MM.1S (cell line): Measurements from ENCODE around the gene TMEM9.

ENCODE experiments used
- DNase-seq: peaks from one replicate; pipeline ENCODE4 v3.0.0-alpha.2; 2015
- H2AFZ ChIP-seq: fragments of 300-600 bp; sonication (generic); 2 replicates; pipeline ENCODE4 v1.6.0; 2016; ENCODE audit warnings: antibody characterized with exemption, low read length
- H3F3A ChIP-seq: fragments of 300-600 bp; sonication (generic); 2 replicates; pipeline ENCODE4 v1.6.1; 2016; ENCODE audit warnings: mild to moderate bottlenecking, antibody characterized with exemption, low read length, moderate library complexity, mixed read lengths; ENCODE audit not compliant: insufficient read depth
- H3K27ac ChIP-seq: fragments of 300-600 bp; sonication (generic); 2 replicates; pipeline ENCODE4 v1.5.1; 2016; ENCODE audit warnings: mild to moderate bottlenecking, low read length
- H3K27me3 ChIP-seq: fragments of 300-600 bp; sonication (generic); replicated peaks from 2 replicates; pipeline ENCODE4 v1.6.0; 2016; ENCODE audit warnings: low read length; ENCODE audit not compliant: insufficient read depth
- H3K36me3 ChIP-seq: fragments of 300-600 bp; sonication (generic); replicated peaks from 2 replicates; pipeline ENCODE4 v1.6.1; 2016; ENCODE audit warnings: mild to moderate bottlenecking, low read length, mixed read lengths; ENCODE audit not compliant: insufficient read depth
- H3K4me1 ChIP-seq: fragments of 300-600 bp; sonication (generic); 2 replicates; pipeline ENCODE4 v1.6.1; 2016; ENCODE audit warnings: low read length, mixed read lengths
- H3K4me2 ChIP-seq: fragments of 300-600 bp; sonication (generic); 2 replicates; pipeline ENCODE4 v1.6.0; 2016; ENCODE audit warnings: low read depth, low read length
- H3K4me3 ChIP-seq: fragments of 300-600 bp; sonication (generic); 2 replicates; pipeline ENCODE4 v1.5.1; 2016; ENCODE audit warnings: low read length, mixed read lengths
- H3K79me2 ChIP-seq: fragments of 300-600 bp; sonication (generic); 2 replicates; pipeline ENCODE4 v1.6.1; 2016; ENCODE audit warnings: mixed run types, low read length, mixed read lengths
- H3K9ac ChIP-seq: fragments of 300-600 bp; sonication (generic); 2 replicates; pipeline ENCODE4 v1.6.1; 2016; ENCODE audit warnings: low read length, mixed read lengths
- H3K9me2 ChIP-seq: fragments of 300-600 bp; sonication (generic); replicated peaks from 2 replicates; pipeline ENCODE4 v1.6.1; 2016; ENCODE audit warnings: mild to moderate bottlenecking, low read length, mixed read lengths; ENCODE audit not compliant: insufficient read depth
- H3K9me3 ChIP-seq: fragments of 300-600 bp; sonication (generic); replicated peaks from 2 replicates; pipeline ENCODE4 v1.6.1; 2016; ENCODE audit warnings: mild to moderate bottlenecking, low read length, mixed read lengths; ENCODE audit not compliant: insufficient read depth
- H4K20me1 ChIP-seq: fragments of 300-600 bp; sonication (generic); 2 replicates; pipeline ENCODE4 v1.6.1; 2016; ENCODE audit warnings: mild to moderate bottlenecking, low read length, moderate library complexity, mixed read lengths; ENCODE audit not compliant: insufficient read depth
- CTCF ChIP-seq: fragments of 300-600 bp; sonication (generic); IDR thresholded peaks from 2 replicates; pipeline ENCODE4 v1.5.1; 2016; ENCODE audit warnings: antibody characterized with exemption, low read length, mixed read lengths
- EZH2 ChIP-seq: fragments of 300-600 bp; sonication (generic); optimal IDR thresholded peaks from 2 replicates; pipeline ENCODE3; 2017; ENCODE audit warnings: low read depth, mild to moderate bottlenecking, antibody characterized with exemption, low read length, mixed read lengths
- EZH2phosphoT487 ChIP-seq: fragments of 300-600 bp; sonication (generic); IDR thresholded peaks from 2 replicates; pipeline ENCODE4 v1.6.1; 2018; ENCODE audit warnings: antibody characterized with exemption, low read length

Gene TMEM9

GRCh38 chr1:201154389-201155165, at the start of gene TMEM9:
TMEM9 (minus strand) TSS chr1:201154474; CDS start chr1:201153923, 551 bp downstream.
- Histone ChIP-seq H3K79me2 (peaks cover 9% of the 10 kb centered on the region), H3K27me3 (no peaks in the 10 kb centered on the region), H3F3A (no peaks in the 10 kb centered on the region), H3K36me3 (no peaks in the 10 kb centered on the region), H3K27ac (no peak within 1 kb of the TSS), H3K4me2 (peak within 1 kb of the TSS; percentile 96), H3K4me1 (peaks cover 7% of the 10 kb centered on the region; the same call in 1 of the 2 replicates), H2AFZ (peak within 1 kb of the TSS; percentile 70), H3K9me3 (no peaks in the 10 kb centered on the region), H3K9me2 (no peaks in the 10 kb centered on the region), H3K4me3 (peak within 1 kb of the TSS; percentile 92), H3K9ac (peak within 1 kb of the TSS; percentile 72), H4K20me1 (no peaks in the 10 kb centered on the region)
- TF ChIP-seq EZH2phosphoT487 (no peak), CTCF (no peak), EZH2 (no peak)
- peak; percentile 99 for DNase-seq

DNA sequence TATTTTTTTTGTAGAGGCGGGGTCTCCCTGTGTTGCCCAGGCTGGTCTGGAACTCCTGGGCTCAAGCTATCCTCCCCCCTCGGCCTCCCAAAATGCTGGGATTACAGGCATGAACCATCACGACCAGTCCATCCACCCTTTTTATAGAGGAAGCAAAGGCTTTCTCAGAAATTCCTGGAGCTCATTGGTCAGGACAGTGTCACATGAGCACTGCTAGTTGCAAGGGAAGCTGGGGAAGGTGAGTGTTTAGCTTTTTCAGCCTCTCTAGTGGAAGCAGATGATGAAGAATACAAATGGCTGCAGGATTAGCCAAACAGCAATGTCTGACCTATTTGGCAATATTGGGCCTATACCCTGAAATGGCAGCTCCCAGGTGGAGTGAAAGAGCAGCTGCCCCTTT, 44.3 kb upstream of the TMEM9 start:
- no peaks in the 10 kb centered on the region for H3K79me2 ChIP-seq
- H3K9me3 ChIP-seq: no peaks in the 10 kb centered on the region
- TF ChIP-seq CTCF (no peak), EZH2 (no peak), EZH2phosphoT487 (no peak)

GRCh38 chr1:201194046-201194445, 39.8 kb upstream of the TMEM9 start:
- Histone ChIP-seq H3K9me2 (no peaks in the 10 kb centered on the region), H3K27ac (no peak overlapping the region), H3K4me1 (no peaks in the 10 kb centered on the region), H3K79me2 (no peaks in the 10 kb centered on the region), H3F3A (no peaks in the 10 kb centered on the region), H3K27me3 (peaks cover 15% of the 10 kb centered on the region), H3K9me3 (no peaks in the 10 kb centered on the region), H3K9ac (no peak overlapping the region), H4K20me1 (no peaks in the 10 kb centered on the region), H3K4me2 (no peak overlapping the region), H2AFZ (no peak overlapping the region), H3K36me3 (no peaks in the 10 kb centered on the region), H3K4me3 (no peak overlapping the region)
- no peak for DNase-seq
- TF ChIP-seq EZH2 (no peak), CTCF (no peak), EZH2phosphoT487 (no peak)

More for the DNA sequence above, 44.3 kb upstream of the TMEM9 start:
- Histone ChIP-seq H3K9ac (no peak overlapping the region), H3F3A (no peaks in the 10 kb centered on the region), H3K27me3 (peaks cover 6% of the 10 kb centered on the region; the same call in 1 of the 2 replicates), H2AFZ (no peak overlapping the region), H4K20me1 (no peaks in the 10 kb centered on the region), H3K4me3 (no peak overlapping the region), H3K4me1 (no peaks in the 10 kb centered on the region), H3K9me2 (no peaks in the 10 kb centered on the region), H3K4me2 (no peak overlapping the region), H3K27ac (no peak overlapping the region), H3K36me3 (no peaks in the 10 kb centered on the region)
- DNase-seq: no peak
